Mesodermal cell (in vitro differentiated cells): ENCODE measurements around the gene DCDC1.
"Not testable (repeated sequence)": the region's sequence is repeated elsewhere in the genome, so short reads cannot be mapped to it uniquely, and the experiment has no call there.

ENCODE experiments used
- H3K27ac ChIP-seq: 2 replicates; pipeline ENCODE4 v1.7.0; 2013; ENCODE audit warnings: mild to moderate bottlenecking, low read depth, low read length, moderate library complexity; ENCODE audit not compliant: severe bottlenecking
- H3K36me3 ChIP-seq: 2 replicates; pipeline ENCODE4 v1.7.1; 2013; ENCODE audit warnings: mild to moderate bottlenecking, low read length, moderate library complexity; ENCODE audit not compliant: control insufficient read depth, insufficient read depth
- H3K4me1 ChIP-seq: one replicate; pipeline ENCODE4 v1.7.1; 2013; ENCODE audit warnings: mild to moderate bottlenecking, low read length; ENCODE audit not compliant: insufficient read depth, control insufficient read depth, poor library complexity, severe bottlenecking
- H3K4me3 ChIP-seq: 2 replicates; pipeline ENCODE4 v1.7.0; 2013; ENCODE audit warnings: low read length, control low read depth, mild to moderate bottlenecking; ENCODE audit not compliant: insufficient read depth, poor library complexity, severe bottlenecking; ENCODE audit errors: extremely low read depth
- H3K9me3 ChIP-seq: 2 replicates; pipeline ENCODE4 v1.7.1; 2013; ENCODE audit warnings: mild to moderate bottlenecking, low read length, moderate library complexity; ENCODE audit not compliant: control insufficient read depth
- WGBS, 2 experiments: methylation state at CpG; one replicate each; pipeline ENCODE4 v1.1.5; 2013; ENCODE audit warnings: missing lambda C conversion rate in 2 of 2; ENCODE audit not compliant: insufficient coverage in 2 of 2; 5-methylcytosine and 5-hydroxymethylcytosine counted together

DCDC1 gene

DNA sequence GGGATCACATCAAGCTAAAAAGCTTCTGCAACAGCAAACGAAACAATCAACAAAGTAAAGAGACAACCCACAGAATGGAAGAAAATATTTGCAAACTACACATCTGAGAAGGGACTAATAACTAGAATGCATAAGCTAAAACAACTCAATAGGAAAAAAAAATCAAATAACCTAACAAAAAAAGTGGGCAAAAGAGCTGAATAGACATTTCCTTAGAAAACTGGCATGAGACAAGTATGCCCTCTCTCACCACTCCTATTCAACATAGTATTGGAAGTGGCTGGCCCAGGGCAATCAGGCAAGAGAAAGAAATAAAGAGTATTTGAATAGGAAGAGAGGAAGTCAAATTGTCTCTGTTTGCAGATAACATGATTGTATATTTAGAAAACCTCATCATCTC, 421.8 kb downstream of the DCDC1 start:
- not testable (repeated sequence) for H3K4me1 ChIP-seq, H3K27ac ChIP-seq, H3K9me3 ChIP-seq, H3K36me3 ChIP-seq, H3K4me3 ChIP-seq
- no CpG with 5 or more reads among the region's 1 CpG for WGBS, 2 experiments

DNA sequence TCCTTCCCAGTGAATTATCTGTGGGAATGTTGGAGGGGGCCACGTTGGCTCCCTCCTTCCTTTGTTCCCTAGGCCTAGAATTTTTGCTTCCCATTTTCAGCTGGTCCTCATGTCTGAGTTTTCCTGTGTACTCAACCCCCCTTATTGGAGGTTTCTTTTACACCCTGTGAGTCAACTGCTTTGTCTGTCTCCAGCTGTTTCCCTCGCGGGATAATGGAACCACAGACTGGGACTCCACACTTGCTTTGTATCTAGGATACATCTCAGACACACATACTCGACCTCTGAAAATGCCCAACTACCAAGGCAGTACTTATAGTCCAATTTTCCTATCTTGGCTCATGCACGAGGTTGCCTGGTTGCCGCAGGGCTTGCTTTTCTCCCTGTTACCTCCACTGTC, 430.7 kb downstream of the DCDC1 start:
- Histone ChIP-seq H3K4me3 (no peak overlapping the region), H3K4me1 (peaks cover 6% of the 10 kb centered on the region), H3K9me3 (peaks cover 16% of the 10 kb centered on the region), H3K36me3 (no peaks in the 10 kb centered on the region), H3K27ac (no peak overlapping the region)
- 84 to 87% methylated on average over 5 of the region's 6 CpGs for WGBS, 2 experiments

GRCh38 chr11:30938171-30938570, 431.4 kb downstream of the DCDC1 start:
- H3K4me1 ChIP-seq = peaks cover 6% of the 10 kb centered on the region
- no peaks in the 10 kb centered on the region for H3K36me3 ChIP-seq
- H3K9me3 ChIP-seq = peaks cover 16% of the 10 kb centered on the region
- WGBS, 2 experiments = 78 to 81% methylated on average over 5 of the region's 5 CpGs
- H3K27ac ChIP-seq = no peak overlapping the region
- H3K4me3 ChIP-seq = no peak overlapping the region

DNA sequence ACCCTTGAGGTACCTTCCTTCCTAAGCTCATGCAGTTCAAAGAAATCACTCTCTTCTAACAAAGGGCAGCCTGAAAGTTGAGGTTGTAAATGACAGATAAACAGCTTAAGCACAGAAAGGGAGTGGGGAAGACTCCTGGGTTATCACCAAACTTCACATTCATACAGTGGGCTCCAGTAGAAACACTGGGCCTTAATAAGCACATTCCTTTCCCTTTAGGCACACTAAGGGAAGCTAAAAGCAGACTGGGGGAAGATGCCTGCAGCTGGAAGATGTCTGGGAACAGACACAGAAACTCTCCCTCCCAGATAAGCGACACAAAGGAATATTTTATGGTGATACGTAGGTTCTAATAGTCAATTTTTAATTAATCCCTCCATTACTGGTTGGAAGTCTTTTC, 433.0 kb downstream of the DCDC1 start:
- Histone ChIP-seq H3K4me1 (peaks cover 6% of the 10 kb centered on the region), H3K4me3 (no peak overlapping the region), H3K36me3 (no peaks in the 10 kb centered on the region), H3K27ac (peak overlapping the region; percentile 67), H3K9me3 (peaks cover 16% of the 10 kb centered on the region)
- WGBS, 2 experiments = no CpG with 5 or more reads among the region's 2 CpGs

DNA sequence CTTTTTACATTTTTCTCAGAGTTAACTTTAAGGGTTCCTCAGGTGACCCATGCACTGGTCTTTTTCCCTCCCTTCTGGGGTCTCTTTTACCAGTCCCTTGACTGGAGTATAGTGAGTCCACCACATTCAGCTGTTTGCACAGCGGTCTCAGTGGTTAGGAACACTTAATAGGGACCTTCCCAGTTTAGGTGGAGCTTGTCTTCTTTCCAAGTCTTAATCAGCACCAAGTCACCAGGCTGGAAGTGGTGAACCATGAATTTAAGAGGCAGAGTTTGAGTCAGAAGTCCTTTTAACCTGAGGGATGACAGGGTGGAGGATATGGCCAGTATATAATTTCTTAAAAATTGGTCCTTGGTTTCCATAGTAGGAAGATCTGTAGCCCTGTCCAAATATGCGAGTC, 433.7 kb downstream of the DCDC1 start:
- Histone ChIP-seq H3K27ac (no peak overlapping the region), H3K9me3 (peaks cover 16% of the 10 kb centered on the region)
- no CpG with 5 or more reads among the region's 2 CpGs for WGBS, 2 experiments

DNA sequence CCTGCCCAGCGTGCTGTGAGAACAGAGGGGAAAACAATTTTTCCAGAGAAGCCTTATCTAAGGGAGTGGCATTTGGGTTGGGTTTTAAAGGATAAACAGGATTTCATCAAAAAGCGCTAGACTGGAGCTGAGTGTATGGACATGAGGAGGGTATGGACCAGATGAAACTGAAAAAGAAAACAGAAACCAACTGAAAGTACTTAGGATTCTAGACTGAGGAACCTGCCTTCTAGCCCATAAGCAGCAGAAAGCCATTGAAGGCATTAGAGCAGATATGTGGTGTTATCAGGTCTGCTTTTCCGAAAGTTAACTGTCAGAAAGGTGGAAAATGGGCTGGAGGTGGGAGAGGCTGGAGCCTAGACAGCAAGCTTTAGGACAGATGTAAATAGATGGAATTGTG, 443.4 kb downstream of the DCDC1 start:
- no peaks in the 10 kb centered on the region for H3K4me1 ChIP-seq
- H3K36me3 ChIP-seq = no peaks in the 10 kb centered on the region
- WGBS, 2 experiments = 93% methylated on average over 2 to 3 of the region's 3 CpGs

More for the DNA sequence above, 433.7 kb downstream of the DCDC1 start:
- Histone ChIP-seq H3K36me3 (no peaks in the 10 kb centered on the region), H3K4me1 (peaks cover 6% of the 10 kb centered on the region), H3K4me3 (no peak overlapping the region)

GRCh38 chr11:30921811-30922210, 447.7 kb downstream of the DCDC1 start:
- 80 to 93% methylated on average over 2 to 3 of the region's 3 CpGs for WGBS, 2 experiments
- Histone ChIP-seq H3K4me3 (no peak overlapping the region), H3K9me3 (no peaks in the 10 kb centered on the region), H3K36me3 (no peaks in the 10 kb centered on the region), H3K27ac (no peak overlapping the region), H3K4me1 (peaks cover 19% of the 10 kb centered on the region)

More for the DNA sequence above, 443.4 kb downstream of the DCDC1 start:
- Histone ChIP-seq H3K9me3 (no peaks in the 10 kb centered on the region), H3K27ac (no peak overlapping the region), H3K4me3 (no peak overlapping the region)

DNA sequence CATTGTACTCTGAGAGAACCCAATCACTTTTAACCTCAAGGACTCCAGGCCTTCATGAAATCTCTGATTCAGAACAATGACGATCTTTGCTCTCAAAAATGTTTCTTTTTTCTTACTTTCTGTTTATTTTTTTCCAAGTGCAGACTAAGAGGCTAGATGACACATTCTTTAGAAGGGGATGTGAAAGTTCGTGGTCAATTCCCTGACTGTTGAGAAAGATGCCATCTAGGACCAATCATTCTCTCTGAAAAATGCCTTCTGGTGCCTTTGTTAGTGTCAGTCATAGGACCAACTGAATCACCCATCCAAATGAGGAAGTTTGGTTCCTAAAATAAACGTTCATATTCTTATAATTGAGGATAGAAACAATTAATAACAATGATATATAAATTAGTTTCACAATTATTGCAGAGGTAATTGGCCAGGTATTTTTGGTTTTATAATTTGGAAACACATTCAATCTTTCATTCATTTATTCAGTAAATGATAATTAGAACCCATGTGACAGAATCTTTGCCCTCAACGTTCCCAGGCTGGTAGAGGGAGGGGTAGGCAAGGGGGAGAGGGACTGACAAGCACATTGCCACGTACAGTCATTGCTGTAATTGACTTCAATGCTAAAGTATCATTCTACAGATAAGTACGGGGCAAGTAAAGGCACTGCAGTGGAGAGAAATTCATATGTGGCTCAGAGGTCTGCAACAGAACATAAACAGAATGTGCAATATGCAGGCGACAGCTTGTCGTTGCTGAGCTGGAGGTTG, 450.0 kb downstream of the DCDC1 start:
- no peak overlapping the region for H3K27ac ChIP-seq
- H3K9me3 ChIP-seq = no peaks in the 10 kb centered on the region
- H3K36me3 ChIP-seq = no peaks in the 10 kb centered on the region
- H3K4me3 ChIP-seq = no peak overlapping the region
- H3K4me1 ChIP-seq = peaks cover 19% of the 10 kb centered on the region
- WGBS, 2 experiments = 63 to 73% methylated on average over 4 to 6 of the region's 8 CpGs

DNA sequence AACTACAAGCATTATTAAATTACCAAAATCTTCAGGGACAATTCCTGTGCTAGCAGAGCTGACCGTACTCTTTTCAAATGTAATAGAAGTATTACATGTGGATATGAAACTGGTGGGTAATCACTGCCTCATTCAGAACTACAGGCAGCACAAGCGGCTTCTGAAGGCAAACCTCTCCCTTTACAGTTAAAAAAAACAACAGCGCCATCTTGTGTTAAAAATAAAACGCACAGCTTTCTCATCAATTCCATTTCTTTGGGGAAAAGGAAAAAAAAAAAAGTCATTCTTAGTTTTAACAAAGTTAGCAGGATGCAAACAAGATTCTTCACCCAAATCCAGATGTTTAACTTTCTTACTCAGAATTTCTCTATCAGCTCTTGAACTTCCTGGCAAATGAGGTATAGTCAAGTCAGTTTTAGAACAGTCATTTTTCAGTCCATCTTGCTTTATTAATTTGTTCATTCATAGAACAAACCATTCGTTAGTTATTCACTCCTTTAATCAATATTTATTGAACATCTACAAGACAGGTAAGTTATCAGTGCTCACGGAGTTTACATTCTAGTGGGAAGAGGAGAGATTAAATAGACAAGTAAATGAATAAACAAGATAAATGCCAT, 451.6 kb downstream of the DCDC1 start:
- Histone ChIP-seq H3K27ac (no peak overlapping the region), H3K4me1 (peaks cover 19% of the 10 kb centered on the region), H3K4me3 (no peak overlapping the region), H3K36me3 (no peaks in the 10 kb centered on the region), H3K9me3 (no peaks in the 10 kb centered on the region)
- 0% methylated on average over 1 of the region's 6 CpGs; no CpG with 5 or more reads in 1 of the 2 experiments for whole genome bisulfite sequencing, 2 experiments

GRCh38 chr11:30917266-30917665, 452.3 kb downstream of the DCDC1 start:
- Histone ChIP-seq H3K4me3 (no peak overlapping the region), H3K4me1 (peaks cover 19% of the 10 kb centered on the region), H3K27ac (no peak overlapping the region), H3K36me3 (no peaks in the 10 kb centered on the region), H3K9me3 (no peaks in the 10 kb centered on the region)
- 100% methylated on average over 1 to 2 of the region's 2 CpGs for WGBS, 2 experiments

DNA sequence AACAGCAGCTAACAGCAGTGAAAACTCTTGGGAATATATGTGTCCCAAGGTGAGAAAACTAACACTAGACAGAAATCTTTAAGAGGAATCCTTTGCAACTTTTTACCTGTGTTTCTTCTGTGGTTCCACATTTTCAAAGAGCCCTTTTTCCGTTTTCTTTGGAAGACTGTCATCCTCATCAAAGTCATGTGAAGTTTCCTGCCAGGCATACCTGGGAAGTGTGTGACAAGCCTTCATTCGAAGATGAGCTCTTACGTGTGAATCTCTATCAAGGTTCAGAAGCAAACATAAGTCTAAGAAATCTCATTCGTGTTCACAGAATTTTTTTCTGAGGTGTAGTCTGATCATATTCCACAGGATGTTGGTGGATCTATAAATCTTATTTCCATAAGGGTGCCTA, 452.8 kb downstream of the DCDC1 start:
- peaks cover 19% of the 10 kb centered on the region for H3K4me1 ChIP-seq
- no peaks in the 10 kb centered on the region for H3K9me3 ChIP-seq
- no peak overlapping the region for H3K27ac ChIP-seq
- 73 to 89% methylated on average over 2 to 3 of the region's 4 CpGs for WGBS, 2 experiments
- no peaks in the 10 kb centered on the region for H3K36me3 ChIP-seq
- H3K4me3 ChIP-seq = no peak overlapping the region
